Adipocyte (in vitro differentiated cells): Measurements from ENCODE around the gene IQGAP3.
A peak's percentile ranks its signal among the peaks of the same experiment; 100 is the strongest.
"Not testable (repeated sequence)": the region's sequence is repeated elsewhere in the genome, so short reads cannot be mapped to it uniquely, and the experiment has no call there.

Experiments
- DNase-seq: peaks from one replicate; pipeline ENCODE4 v3.0.0-alpha.2; 2015; ENCODE audit warnings: low read depth
- H3K27me3 ChIP-seq: replicated peaks from 2 replicates; pipeline ENCODE4 v1.7.0; 2013; ENCODE audit warnings: mild to moderate bottlenecking, low read length, moderate library complexity; ENCODE audit not compliant: control insufficient read depth, insufficient read depth
- H3K36me3 ChIP-seq: 2 replicates; pipeline ENCODE4 v1.7.0; 2013; ENCODE audit warnings: low read length, mild to moderate bottlenecking, moderate library complexity; ENCODE audit not compliant: control insufficient read depth, insufficient read depth, severe bottlenecking
- H3K4me1 ChIP-seq: 2 replicates; pipeline ENCODE4 v1.7.0; 2013; ENCODE audit warnings: mild to moderate bottlenecking, low read length, moderate library complexity; ENCODE audit not compliant: control insufficient read depth, insufficient read depth
- H3K4me3 ChIP-seq: 2 replicates; pipeline ENCODE4 v1.7.0; 2013; ENCODE audit warnings: mild to moderate bottlenecking, low read length, moderate library complexity
- H3K9ac ChIP-seq: 2 replicates; pipeline ENCODE4 v1.7.0; 2013; ENCODE audit warnings: mild to moderate bottlenecking, low read length, moderate library complexity
- H3K9me3 ChIP-seq: 2 replicates; pipeline ENCODE4 v1.7.0; 2013; ENCODE audit warnings: mild to moderate bottlenecking, low read length, moderate library complexity; ENCODE audit not compliant: control insufficient read depth

IQGAP3 gene

GRCh38 chr1:156571919-156572662 is at the start of gene IQGAP3:
Gene IQGAP3 (minus strand): TSS chr1:156572565. CDS start chr1:156572529, 36 bp downstream.
- no peaks in the 10 kb centered on the region for H3K9me3 ChIP-seq
- H3K27me3 ChIP-seq, result peaks cover 16% of the 10 kb centered on the region
- H3K36me3 ChIP-seq, result no peaks in the 10 kb centered on the region
- H3K9ac ChIP-seq, result peak within 1 kb of the TSS; percentile 73
- peak; percentile 93 for DNase-seq
- peak within 1 kb of the TSS; percentile 86 for H3K4me3 ChIP-seq
- H3K4me1 ChIP-seq, result peaks cover 19% of the 10 kb centered on the region

GRCh38 chr1:156619582-156619955 is 47.2 kb upstream of the IQGAP3 start:
- no peak for DNase-seq
- Histone ChIP-seq H3K4me3 (no peak overlapping the region), H3K9me3 (no peaks in the 10 kb centered on the region), H3K36me3 (no peaks in the 10 kb centered on the region), H3K4me1 (peaks cover 7% of the 10 kb centered on the region), H3K9ac (no peak overlapping the region), H3K27me3 (peaks cover 41% of the 10 kb centered on the region)

GRCh38 chr1:156618853-156619581 is 46.7 kb upstream of the IQGAP3 start, which contains the start of gene HAPLN2:
Gene HAPLN2 (plus strand): TSS chr1:156619415. CDS start chr1:156623491, 4,076 bp downstream.
- Histone ChIP-seq H3K4me1 (peaks cover 7% of the 10 kb centered on the region), H3K4me3 (no peak within 1 kb of the TSS), H3K9me3 (no peaks in the 10 kb centered on the region), H3K27me3 (peaks cover 41% of the 10 kb centered on the region), H3K9ac (no peak within 1 kb of the TSS), H3K36me3 (no peaks in the 10 kb centered on the region)
- peak; percentile 29 for DNase-seq

- DNase-seq, result peak; percentile 45
- Histone ChIP-seq H3K4me1 (peaks cover 7% of the 10 kb centered on the region), H3K9ac (no peak overlapping the region), H3K27me3 (peaks cover 40% of the 10 kb centered on the region), H3K9me3 (no peaks in the 10 kb centered on the region), H3K4me3 (no peak overlapping the region), H3K36me3 (no peaks in the 10 kb centered on the region)
Measured at GRCh38 chr1:156616463-156616862, 44.1 kb upstream of the IQGAP3 start.

GRCh38 chr1:156615946-156616345 is 43.6 kb upstream of the IQGAP3 start:
- no peak overlapping the region for H3K9ac ChIP-seq
- H3K9me3 ChIP-seq, result no peaks in the 10 kb centered on the region
- no peak overlapping the region for H3K4me3 ChIP-seq
- H3K36me3 ChIP-seq, result no peaks in the 10 kb centered on the region
- peaks cover 7% of the 10 kb centered on the region for H3K4me1 ChIP-seq
- DNase-seq, result no peak
- peaks cover 36% of the 10 kb centered on the region for H3K27me3 ChIP-seq

- Histone ChIP-seq H3K4me3 (no peak overlapping the region), H3K4me1 (peaks cover 7% of the 10 kb centered on the region), H3K9ac (no peak overlapping the region), H3K9me3 (no peaks in the 10 kb centered on the region), H3K36me3 (no peaks in the 10 kb centered on the region), H3K27me3 (peaks cover 14% of the 10 kb centered on the region)
- no peak for DNase-seq
Measured at GRCh38 chr1:156612666-156613065, 40.3 kb upstream of the IQGAP3 start.

- not testable (repeated sequence) for DNase-seq, H3K9me3 ChIP-seq, H3K4me1 ChIP-seq, H3K36me3 ChIP-seq, H3K4me3 ChIP-seq, H3K9ac ChIP-seq
- H3K27me3 ChIP-seq, result peaks cover 14% of the 10 kb centered on the region
Measured at GRCh38 chr1:156610072-156610471, 37.7 kb upstream of the IQGAP3 start.

GRCh38 chr1:156608981-156609380 is 36.6 kb upstream of the IQGAP3 start:
- H3K4me1 ChIP-seq, result no peaks in the 10 kb centered on the region
- H3K27me3 ChIP-seq, result peaks cover 14% of the 10 kb centered on the region
- H3K9ac ChIP-seq, result no peak overlapping the region
- no peaks in the 10 kb centered on the region for H3K9me3 ChIP-seq
- H3K4me3 ChIP-seq, result no peak overlapping the region
- DNase-seq, result peak; percentile 24
- no peaks in the 10 kb centered on the region for H3K36me3 ChIP-seq

GRCh38 chr1:156608036-156608674 is 35.8 kb upstream of the IQGAP3 start:
- Histone ChIP-seq H3K9ac (no peak overlapping the region), H3K4me3 (no peak overlapping the region), H3K4me1 (no peaks in the 10 kb centered on the region), H3K36me3 (no peaks in the 10 kb centered on the region), H3K27me3 (peaks cover 14% of the 10 kb centered on the region), H3K9me3 (no peaks in the 10 kb centered on the region)
- DNase-seq, result peak; percentile 87

GRCh38 chr1:156607344-156607743 is 35.0 kb upstream of the IQGAP3 start:
- H3K27me3 ChIP-seq, H3K4me1 ChIP-seq, H3K9ac ChIP-seq, H3K4me3 ChIP-seq, H3K36me3 ChIP-seq, DNase-seq, H3K9me3 ChIP-seq: not testable (repeated sequence)

- peak; percentile 56 for DNase-seq
- H3K4me3 ChIP-seq, result no peak overlapping the region
- H3K27me3 ChIP-seq, result no peaks in the 10 kb centered on the region
- no peaks in the 10 kb centered on the region for H3K9me3 ChIP-seq
- no peak overlapping the region for H3K9ac ChIP-seq
- peaks cover 12% of the 10 kb centered on the region for H3K36me3 ChIP-seq
- peaks cover 6% of the 10 kb centered on the region for H3K4me1 ChIP-seq
Measured at GRCh38 chr1:156602557-156602993, 30.2 kb upstream of the IQGAP3 start.
